ENCODE results near the gene XCL2.
"Not testable (repeated sequence)": the region's sequence is repeated elsewhere in the genome, so short reads cannot be mapped to it uniquely, and the experiment has no call there.

Gene XCL2

GRCh38 chr1:168556647-168557046 lies 12.8 kb upstream of the XCL2 start:
- no peak for DNase-seq (ENCODE audit: low read depth)

GRCh38 chr1:168555508-168556046 lies 11.8 kb upstream of the XCL2 start:
- DNase-seq (ENCODE audit: low read depth), result no peak

DNA sequence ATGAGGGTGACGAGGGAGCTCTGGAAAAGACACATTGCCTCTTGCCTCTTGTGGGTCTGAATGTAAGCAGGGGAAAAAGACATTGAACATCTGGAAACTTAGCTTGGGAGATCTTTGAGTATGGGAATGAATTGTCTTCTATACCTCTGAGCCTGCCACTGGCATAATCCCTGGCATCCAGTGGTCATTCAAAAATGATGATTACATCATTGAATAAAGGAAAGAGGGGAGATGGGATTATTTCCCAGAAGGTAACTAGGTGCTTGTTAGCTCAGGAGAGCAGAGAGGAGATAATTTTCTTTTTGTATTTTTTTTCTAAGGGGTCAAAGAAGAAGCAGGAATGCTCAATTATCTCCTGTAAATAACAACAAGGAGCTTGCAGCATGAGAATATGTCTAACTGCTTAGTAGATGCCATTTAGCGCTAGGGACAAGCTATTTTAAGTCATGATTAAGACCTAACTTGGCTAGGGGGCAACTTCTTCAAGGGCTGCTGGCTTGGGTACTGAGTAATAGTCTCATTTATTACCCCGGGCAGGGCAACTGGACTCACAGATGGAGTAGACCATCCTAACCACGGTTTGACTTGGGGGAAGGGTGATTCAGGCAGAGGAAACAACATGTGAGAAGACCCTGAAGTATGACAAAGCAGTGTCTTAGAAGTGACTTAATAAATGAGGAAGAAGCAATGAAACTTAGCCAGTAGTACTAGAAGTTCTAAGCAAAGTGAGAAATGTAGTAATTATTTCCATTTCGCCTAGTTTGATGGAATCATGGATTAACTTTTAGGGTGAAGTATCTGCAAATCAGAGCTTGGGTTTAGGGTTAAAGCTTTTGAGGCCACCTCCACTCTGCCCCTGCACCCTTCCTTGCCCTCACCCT lies 11.0 kb upstream of the XCL2 start:
- no peak for DNase-seq (ENCODE audit: low read depth)

GRCh38 chr1:168553680-168554553 lies 10.1 kb upstream of the XCL2 start:
- DNase-seq (ENCODE audit: low read depth), result no peak

DNA sequence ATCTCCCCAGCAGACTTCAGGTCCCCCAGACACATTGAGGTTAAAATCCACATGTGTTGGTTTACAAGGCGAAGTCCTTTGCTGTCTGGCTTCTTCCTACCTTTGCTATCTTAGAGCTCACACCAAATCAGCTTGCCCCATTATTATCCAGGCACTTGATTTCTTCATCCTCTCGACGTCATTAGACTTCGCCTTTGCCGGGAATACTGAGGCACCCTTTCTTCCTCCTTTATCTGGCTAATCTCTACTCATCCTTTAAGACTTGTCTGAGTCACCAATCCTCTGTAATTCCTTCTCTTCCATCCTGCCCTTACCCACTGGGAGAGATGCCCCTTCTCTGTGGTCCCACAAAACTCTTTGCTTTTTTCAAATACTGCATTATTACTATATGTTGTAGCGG lies 9.2 kb upstream of the XCL2 start:
- DNase-seq (ENCODE audit: low read depth), result no peak

DNA sequence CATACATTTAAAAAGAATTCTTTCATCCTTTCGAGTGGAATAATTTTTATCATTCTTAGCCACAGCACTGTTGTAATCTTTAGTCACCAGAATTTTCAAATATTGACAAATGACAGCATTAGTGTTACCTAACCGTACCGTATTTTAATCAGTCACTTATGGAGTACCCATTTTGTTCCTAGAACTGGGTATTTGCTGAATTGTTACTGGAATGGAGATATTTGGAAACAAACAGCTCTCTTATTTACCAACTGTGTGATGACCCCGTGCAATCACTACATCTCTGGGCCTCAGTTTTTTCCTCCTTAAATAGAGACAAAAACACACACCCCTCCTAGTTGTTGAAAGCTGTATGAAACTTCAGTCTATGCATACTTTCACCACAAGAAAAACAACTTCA lies 7.9 kb upstream of the XCL2 start:
- DNase-seq (ENCODE audit: low read depth), result no peak

DNA sequence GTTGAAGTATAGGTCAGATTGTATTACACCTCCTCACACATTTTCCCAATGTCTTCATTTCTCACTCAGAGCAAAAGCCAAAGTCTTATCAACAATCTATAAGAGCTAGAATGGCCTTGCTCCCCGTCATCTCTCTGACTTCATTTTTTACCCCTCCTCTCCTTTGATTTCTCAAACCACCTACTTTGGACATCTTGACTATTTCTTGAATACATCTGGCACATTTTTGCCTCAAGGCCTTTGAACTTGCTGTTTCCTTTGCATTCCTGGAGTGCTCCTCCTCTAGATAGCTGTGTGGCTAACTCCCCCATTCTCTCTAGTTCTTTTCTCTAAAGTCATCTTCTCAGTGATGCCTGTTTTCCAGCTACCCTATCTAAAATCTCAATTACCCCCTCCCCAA lies 7.2 kb upstream of the XCL2 start:
- no peak for DNase-seq (ENCODE audit: low read depth)

DNA sequence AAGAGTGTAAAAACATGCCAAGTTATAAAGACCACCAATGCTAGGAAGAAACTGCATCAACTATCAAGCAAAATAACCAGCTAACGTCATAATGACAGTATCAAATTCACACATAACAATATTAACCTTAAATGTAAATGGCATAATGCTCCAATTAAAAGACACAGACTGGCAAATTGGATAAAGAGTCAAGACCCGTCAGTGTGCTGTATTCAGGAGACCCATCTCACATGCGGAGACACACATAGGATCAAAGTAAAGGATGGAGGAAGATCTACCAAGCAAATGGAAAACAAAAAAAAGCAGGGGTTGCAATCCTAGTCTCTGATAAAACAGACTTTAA lies 2.7 kb upstream of the XCL2 start:
- DNase-seq (ENCODE audit: low read depth), result not testable (repeated sequence)

GRCh38 chr1:168545678-168546552 lies 2.1 kb upstream of the XCL2 start:
- peak; percentile 54 for DNase-seq (ENCODE audit: low read depth)

GRCh38 chr1:168542978-168543377 lies 819 bp downstream of the XCL2 start:
- not testable (repeated sequence) for DNase-seq (ENCODE audit: low read depth)

GRCh38 chr1:168540798-168541197 lies 3.0 kb downstream of the XCL2 start:
- DNase-seq (ENCODE audit: low read depth), result not testable (repeated sequence)

- no peak for DNase-seq (ENCODE audit: low read depth)
Observed at GRCh38 chr1:168535536-168535935, 8.3 kb downstream of the XCL2 start.

DNA sequence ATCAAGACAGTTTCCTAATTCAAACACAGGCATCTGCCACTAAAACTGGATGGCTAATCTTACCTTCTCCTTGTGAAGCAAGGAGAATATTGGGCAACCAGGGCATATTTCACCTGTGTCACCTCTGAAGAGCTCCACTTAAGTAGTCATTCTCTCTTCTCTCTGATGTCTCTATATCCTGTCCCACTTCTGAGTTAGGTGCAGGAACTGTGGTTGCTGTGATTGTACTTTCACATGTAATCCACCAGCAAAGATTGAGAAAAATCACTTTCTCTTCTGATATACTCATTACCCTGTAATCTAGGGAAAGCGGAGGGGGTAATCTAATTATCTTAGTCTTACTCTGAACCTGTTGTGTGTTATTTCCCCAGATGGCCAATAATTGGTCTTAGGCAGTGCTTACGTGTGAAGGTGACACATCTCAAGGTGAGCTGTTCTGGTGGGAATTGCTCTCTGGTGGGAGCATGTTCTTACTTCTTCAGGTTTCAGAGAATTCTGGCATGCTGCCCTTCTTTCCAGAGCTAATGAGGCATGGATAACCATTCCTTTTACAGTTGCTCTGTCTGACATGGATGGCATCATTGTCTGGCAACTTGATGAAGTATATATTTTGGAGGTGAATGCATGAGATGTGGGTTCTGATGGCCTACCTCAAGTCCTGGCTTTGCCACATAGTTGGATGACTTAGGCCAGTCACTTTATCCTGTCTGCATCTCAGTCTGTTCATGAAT lies 12.0 kb downstream of the XCL2 start:
- no peak for DNase-seq (ENCODE audit: low read depth)

- DNase-seq (ENCODE audit: low read depth), result no peak
Observed at GRCh38 chr1:168529518-168529917, 14.3 kb downstream of the XCL2 start.

- DNase-seq (ENCODE audit: low read depth), result no peak
Observed at GRCh38 chr1:168521401-168522000, 22.3 kb downstream of the XCL2 start.

DNA sequence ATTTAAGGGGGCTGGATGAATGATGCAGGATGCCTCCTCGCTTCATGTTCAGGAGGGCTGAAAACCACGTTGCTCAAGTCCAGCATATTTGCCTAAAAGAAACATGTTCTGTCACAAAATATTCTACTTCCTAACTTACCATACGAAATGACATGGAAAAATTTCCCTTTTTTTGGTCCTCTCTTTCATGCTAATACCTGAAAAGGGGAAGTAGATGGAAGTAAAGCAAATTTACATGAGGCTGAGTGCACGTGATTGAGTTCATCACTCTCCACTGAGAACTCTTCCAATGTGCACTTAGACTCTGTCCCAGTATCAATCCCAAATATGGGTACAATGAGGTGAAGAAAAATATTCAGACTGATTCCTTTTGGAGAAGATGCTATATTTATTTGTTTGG lies 23.0 kb downstream of the XCL2 start:
- DNase-seq (ENCODE audit: low read depth), result no peak

DNA sequence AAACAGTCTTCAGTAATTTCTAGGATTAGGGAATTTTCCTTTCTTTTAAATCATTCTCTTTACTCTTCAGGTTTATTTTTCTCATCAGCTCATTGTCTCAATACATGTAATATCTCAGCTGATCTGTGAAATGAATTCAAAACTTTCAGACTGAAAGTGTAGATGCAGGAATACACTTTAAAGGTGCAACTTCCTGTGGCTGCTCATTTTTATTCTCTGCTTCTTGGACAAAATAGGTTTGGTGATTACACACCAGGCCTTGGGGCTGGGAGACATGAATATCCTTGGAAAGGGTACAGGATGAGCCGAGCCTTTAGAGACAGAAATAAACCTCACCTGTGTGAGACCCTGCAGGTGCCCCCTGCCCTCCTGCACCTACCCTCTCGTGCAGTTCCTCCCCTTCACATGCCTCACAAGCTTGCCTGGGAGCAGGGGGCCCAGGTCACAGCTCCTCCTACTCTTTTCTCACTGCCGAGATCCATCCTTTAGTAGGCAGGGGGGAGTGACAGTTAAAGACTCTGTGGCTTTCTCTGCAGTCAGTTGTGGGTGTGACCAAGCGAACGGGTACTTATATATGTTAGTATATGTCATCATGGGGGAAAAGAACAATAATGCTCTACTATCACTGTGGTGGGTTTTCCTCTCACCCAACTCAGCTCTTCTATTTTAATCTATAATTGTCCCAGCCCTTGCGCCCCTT lies 23.6 kb downstream of the XCL2 start:
- no peak for DNase-seq (ENCODE audit: low read depth)

GRCh38 chr1:168518813-168519212 lies 25.0 kb downstream of the XCL2 start:
- DNase-seq (ENCODE audit: low read depth), result no peak

DNA sequence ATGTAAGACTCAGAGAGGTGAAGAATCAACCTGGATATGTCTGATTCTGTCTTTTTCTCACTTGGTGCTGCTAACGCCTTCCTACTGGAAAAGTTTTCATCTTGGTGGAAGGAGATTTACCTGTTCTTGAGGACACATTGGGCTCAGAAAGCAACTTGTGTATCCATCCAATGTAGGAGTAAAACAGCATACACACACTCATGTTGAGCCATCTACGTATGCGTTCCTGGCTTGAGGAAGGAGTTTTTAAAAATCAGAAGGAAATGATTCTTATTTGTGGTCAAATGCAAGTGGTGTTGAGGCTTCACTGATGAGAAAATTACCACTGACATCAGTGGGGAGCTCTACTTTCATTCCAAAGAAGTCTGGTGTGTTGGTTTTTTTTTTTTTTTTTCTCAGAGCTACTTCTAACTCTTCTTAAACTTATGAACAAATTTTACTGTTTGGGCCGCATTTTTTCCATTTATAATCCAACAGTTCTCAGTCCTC lies 25.6 kb downstream of the XCL2 start:
- DNase-seq (ENCODE audit: low read depth), result no peak

DNA sequence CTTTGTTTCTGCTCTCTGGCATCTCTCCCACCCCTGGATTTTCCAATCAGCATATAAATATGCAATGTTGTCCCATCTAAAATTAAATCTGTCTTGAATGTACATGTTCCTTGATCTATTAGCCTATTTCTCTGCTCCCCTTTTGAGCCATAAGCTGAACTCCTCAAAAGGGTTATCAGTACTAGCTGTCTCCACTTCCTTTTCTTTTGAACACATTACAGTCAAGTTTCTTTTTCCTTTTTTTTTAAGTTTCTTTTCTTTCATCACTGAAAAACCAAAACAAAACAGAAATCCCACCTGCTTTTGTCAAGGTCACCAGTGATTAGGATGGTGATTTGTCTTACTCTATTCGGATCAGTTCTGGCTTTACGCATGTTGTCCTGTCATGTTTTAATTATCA lies 29.3 kb downstream of the XCL2 start:
- no peak for DNase-seq (ENCODE audit: low read depth)
